ENCODE results near the gene APPL2. TPM values are rescaled to one million over a fixed set of nuclear protein-coding genes. Genes with fewer than 3 reads are reported as not detected.

Gene APPL2
- total RNA-seq, 6 experiments from 2014 or later, result 67.9 to 98.4 (median 87.8) TPM

DNA sequence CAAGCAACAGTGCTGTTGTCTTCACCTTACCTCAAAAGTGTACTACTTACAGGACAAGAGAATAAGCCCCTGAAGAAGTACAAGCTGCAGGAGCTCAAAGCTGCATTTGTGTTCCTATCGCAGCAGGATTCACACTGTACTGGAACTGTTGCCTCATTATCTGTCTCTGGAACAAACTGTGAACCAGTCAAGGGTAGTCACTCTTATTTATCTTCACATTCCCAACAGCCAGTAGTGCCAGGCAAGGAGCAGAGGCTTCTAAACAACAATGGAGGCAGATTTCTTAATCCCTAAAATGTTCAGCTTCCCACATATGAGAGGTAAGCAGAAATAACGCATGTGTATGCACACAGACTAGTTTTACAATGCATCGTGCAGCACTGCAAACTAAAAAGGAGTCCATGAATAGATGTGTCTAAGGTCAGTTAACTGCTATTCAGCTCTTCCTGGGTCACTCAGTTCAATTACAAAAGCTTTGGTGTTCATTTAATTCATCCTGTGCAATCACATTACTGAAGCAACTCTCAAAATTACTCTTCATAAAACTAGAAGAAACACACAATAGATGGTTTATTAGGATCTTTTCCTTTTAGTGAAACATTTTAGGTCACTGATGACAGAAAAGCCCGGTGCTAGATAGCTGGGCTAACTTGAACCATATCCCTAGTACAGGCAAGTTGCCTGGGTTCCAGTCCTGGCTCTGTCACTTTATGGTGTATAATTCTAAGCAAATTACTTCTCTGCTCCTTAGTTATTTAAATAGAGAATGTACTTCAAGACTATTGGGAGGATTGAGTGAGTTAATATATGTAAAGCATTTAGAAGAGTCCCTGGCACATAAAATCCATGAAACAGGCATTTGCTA lies 2.7 kb downstream of the APPL2 start:
- Mint-ChIP-seq H3K4me3 (peak overlapping the region; percentile 94), H3K9me3 (no peaks in the 10 kb centered on the region), H3K4me1 (ENCODE audit: low read depth) (peaks cover 71% of the 10 kb centered on the region), H3K27me3 (ENCODE audit: insufficient read depth) (no peaks in the 10 kb centered on the region; the same call in 1 of the 2 replicates), H3K36me3 (ENCODE audit: low read depth) (peaks cover 76% of the 10 kb centered on the region), H3K27ac (peak overlapping the region; percentile 92)
- no peak for DNase-seq
- TF ChIP-seq, protein P1, sequence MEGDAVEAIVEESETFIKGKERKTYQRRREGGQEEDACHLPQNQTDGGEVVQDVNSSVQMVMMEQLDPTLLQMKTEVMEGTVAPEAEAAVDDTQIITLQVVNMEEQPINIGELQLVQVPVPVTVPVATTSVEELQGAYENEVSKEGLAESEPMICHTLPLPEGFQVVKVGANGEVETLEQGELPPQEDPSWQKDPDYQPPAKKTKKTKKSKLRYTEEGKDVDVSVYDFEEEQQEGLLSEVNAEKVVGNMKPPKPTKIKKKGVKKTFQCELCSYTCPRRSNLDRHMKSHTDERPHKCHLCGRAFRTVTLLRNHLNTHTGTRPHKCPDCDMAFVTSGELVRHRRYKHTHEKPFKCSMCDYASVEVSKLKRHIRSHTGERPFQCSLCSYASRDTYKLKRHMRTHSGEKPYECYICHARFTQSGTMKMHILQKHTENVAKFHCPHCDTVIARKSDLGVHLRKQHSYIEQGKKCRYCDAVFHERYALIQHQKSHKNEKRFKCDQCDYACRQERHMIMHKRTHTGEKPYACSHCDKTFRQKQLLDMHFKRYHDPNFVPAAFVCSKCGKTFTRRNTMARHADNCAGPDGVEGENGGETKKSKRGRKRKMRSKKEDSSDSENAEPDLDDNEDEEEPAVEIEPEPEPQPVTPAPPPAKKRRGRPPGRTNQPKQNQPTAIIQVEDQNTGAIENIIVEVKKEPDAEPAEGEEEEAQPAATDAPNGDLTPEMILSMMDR (IDR thresholded peaks at IDR 0.05), result no peak

DNA sequence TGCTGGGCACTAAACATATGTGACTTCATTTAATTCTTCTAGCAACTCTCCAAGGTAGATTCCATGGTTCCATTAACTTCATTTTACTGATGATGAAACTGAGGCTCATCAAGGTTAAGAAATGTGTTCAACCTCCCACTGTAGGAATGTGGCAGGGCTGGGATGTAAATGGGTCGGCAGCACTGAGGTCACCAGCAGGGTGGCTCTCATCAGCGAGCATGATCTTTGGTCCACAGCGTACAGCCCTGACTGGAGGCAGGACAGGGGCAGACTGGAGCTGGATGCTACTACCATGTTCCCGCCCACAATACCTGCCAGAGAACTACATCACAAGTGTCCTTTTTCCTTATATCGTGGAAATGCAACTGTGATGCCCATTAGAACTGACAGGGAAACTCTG lies 4.6 kb downstream of the APPL2 start:
- H3K36me3 Mint-ChIP-seq (ENCODE audit: low read depth), result peaks cover 87% of the 10 kb centered on the region
- H3K4me3 Mint-ChIP-seq, result peak overlapping the region; percentile 94
- no peaks in the 10 kb centered on the region for H3K9me3 Mint-ChIP-seq
- H3K27me3 Mint-ChIP-seq (ENCODE audit: insufficient read depth), result no peaks in the 10 kb centered on the region; the same call in 1 of the 2 replicates
- TF ChIP-seq, protein P1 (IDR thresholded peaks at IDR 0.05), result no peak
- H3K4me1 Mint-ChIP-seq (ENCODE audit: low read depth), result peaks cover 84% of the 10 kb centered on the region
- DNase-seq, result no peak
- peak overlapping the region; percentile 92 for H3K27ac Mint-ChIP-seq

DNA sequence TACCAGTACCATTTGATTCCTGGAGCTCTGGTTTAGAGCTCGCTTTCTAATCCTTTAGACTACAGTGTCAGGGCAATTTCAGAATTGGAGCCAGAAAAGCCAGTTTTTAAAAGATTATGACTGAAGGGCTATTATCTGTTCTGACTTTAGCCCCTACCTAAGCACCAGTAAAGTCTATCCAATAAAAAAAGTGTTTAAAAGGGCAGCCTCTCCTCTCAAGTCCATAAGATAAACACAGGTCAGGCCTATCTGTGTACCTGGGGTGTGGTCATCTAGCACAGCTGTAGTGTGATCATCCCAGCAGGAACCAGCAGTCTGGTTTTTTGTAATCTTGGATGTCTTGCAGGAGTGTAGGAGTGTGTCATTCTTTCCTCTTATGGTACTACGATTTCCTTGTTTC lies 6.6 kb downstream of the APPL2 start:
- Mint-ChIP-seq H3K9me3 (no peaks in the 10 kb centered on the region), H3K4me3 (peak overlapping the region; percentile 94; the same call in 1 of the 2 replicates), H3K4me1 (ENCODE audit: low read depth) (peaks cover 100% of the 10 kb centered on the region), H3K27me3 (ENCODE audit: insufficient read depth) (no peaks in the 10 kb centered on the region; the same call in 1 of the 2 replicates), H3K36me3 (ENCODE audit: low read depth) (peaks cover 94% of the 10 kb centered on the region), H3K27ac (peak overlapping the region; percentile 92)
- DNase-seq, result no peak
- TF ChIP-seq, protein P1 (IDR thresholded peaks at IDR 0.05), result no peak

DNA sequence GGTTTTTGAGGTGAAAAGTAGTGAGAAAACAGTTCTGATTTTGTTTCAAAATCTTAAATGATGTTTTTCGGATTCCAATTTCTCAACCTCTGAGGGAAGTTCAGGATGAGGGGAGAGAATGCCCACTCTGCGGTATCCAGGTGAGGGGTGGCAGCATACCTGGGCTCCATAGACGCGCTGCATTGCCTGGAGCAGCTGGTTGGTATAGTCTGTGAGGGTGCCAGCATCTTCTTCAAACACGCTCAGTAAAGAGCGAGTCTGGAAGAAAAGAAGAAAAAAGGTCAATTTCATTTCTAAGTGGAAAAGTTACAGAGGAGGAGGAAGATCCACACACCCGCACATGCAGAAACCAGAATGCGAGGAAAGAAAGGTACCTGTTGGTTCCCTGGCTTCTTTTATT lies 7.0 kb downstream of the APPL2 start:
- Mint-ChIP-seq H3K27me3 (ENCODE audit: insufficient read depth) (no peaks in the 10 kb centered on the region; the same call in 1 of the 2 replicates), H3K36me3 (ENCODE audit: low read depth) (peaks cover 93% of the 10 kb centered on the region), H3K27ac (peak overlapping the region; percentile 92), H3K4me1 (ENCODE audit: low read depth) (peaks cover 99% of the 10 kb centered on the region), H3K9me3 (no peaks in the 10 kb centered on the region), H3K4me3 (peak overlapping the region; percentile 94)
- DNase-seq, result no peak
- TF ChIP-seq, protein P1 (IDR thresholded peaks at IDR 0.05), result no peak

DNA sequence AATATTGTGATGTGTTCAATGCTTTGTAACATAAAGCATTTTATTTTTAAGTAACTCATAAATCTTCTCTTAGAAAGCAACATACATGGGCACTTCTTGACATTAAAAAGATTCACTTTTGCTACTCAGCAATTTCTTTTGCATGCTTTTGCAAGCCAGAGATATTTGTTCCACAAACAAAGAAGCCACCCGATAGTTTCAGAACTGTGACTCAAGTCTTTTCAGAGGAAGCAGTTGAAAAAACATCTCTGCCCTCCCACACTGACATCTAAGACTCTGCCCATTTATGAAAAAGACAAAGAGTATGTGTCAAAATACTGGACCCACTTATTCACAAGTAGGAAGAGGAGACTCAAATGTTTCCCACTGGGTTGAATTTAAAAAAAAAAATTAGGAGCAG lies 7.5 kb downstream of the APPL2 start:
- Mint-ChIP-seq H3K27me3 (ENCODE audit: insufficient read depth) (no peaks in the 10 kb centered on the region; the same call in 1 of the 2 replicates), H3K36me3 (ENCODE audit: low read depth) (peaks cover 93% of the 10 kb centered on the region), H3K4me3 (peak overlapping the region; percentile 94), H3K27ac (peak overlapping the region; percentile 92), H3K4me1 (ENCODE audit: low read depth) (peaks cover 99% of the 10 kb centered on the region), H3K9me3 (no peaks in the 10 kb centered on the region)
- TF ChIP-seq, protein P1 (IDR thresholded peaks at IDR 0.05), result no peak
- DNase-seq, result peak; percentile 84
